OCI-LY7 (cell line): ENCODE results near the gene LY9. TPM values are rescaled to one million over a fixed set of nuclear protein-coding genes. Genes with fewer than 3 reads are reported as not detected.
"Not testable (repeated sequence)": the region's sequence is repeated elsewhere in the genome, so short reads cannot be mapped to it uniquely, and the experiment has no call there.

ENCODE experiments used
- BruUV-seq: library from RNA; stranded (reverse); fragments of 400-500 nt; replicated peaks from 2 replicates; lab custom pipeline; 2021; lab: Mats Ljungman, UMichigan
- CTCF ChIA-PET: fragments of 300-600 bp; sonication (Branson Sonifier 250); formaldehyde crosslinking; loops from one replicate; lab custom pipeline; 2022; ENCODE audit warnings: antibody characterized with exemption; ENCODE audit not compliant: unreplicated experiment; lab: Charles Lee
- POLR2A ChIA-PET: fragments of 300-600 bp; sonication (Branson Sonifier 250); formaldehyde crosslinking; loops from one replicate; lab custom pipeline; 2022; ENCODE audit warnings: antibody characterized with exemption; lab: Charles Lee
- DNase-seq: peaks from one replicate; pipeline ENCODE4 v3.0.0-alpha.2; 2015; ENCODE audit warnings: low spot score
- H2AFZ ChIP-seq: fragments of 200-600 bp; sonication (generic), shearing (Covaris generic); 2 replicates; pipeline ENCODE4 v1.6.1; 2014; ENCODE audit warnings: mild to moderate bottlenecking, antibody characterized with exemption, low read length, moderate library complexity
- H3K27ac ChIP-seq: fragments of 200-600 bp; sonication (generic); 2 replicates; pipeline ENCODE4 v1.5.1; 2014; ENCODE audit warnings: mixed run types, low read depth, mild to moderate bottlenecking, moderate library complexity, low read length, inconsistent platforms; ENCODE audit not compliant: poor library complexity, severe bottlenecking
- H3K36me3 ChIP-seq: fragments of 200-600 bp; sonication (generic); 2 replicates; pipeline ENCODE4 v1.6.1; 2014; ENCODE audit warnings: mild to moderate bottlenecking, antibody characterized with exemption, low read length, moderate library complexity, mixed read lengths; ENCODE audit not compliant: insufficient read depth
- H3K4me1 ChIP-seq: fragments of 200-600 bp; sonication (generic); 2 replicates; pipeline ENCODE4 v1.5.1; 2014; ENCODE audit warnings: mild to moderate bottlenecking, low read length; ENCODE audit not compliant: insufficient read depth, poor library complexity, severe bottlenecking
- H3K4me2 ChIP-seq: fragments of 200-600 bp; sonication (generic); 2 replicates; pipeline ENCODE4 v1.6.1; 2014; ENCODE audit warnings: mild to moderate bottlenecking, low read length
- H3K4me3 ChIP-seq: fragments of 200-600 bp; sonication (generic); 2 replicates; pipeline ENCODE4 v1.5.1; 2014; ENCODE audit warnings: mild to moderate bottlenecking, low read depth, low read length; ENCODE audit not compliant: poor library complexity, severe bottlenecking
- H3K79me2 ChIP-seq: fragments of 200-600 bp; sonication (generic); 2 replicates; pipeline ENCODE4 v1.6.1; 2016; ENCODE audit warnings: low read depth, mild to moderate bottlenecking, low read length, moderate library complexity, mixed read lengths; ENCODE audit not compliant: insufficient read depth
- H3K9me2 ChIP-seq: fragments of 200-600 bp; sonication (generic); 2 replicates; pipeline ENCODE4 v1.6.1; 2016; ENCODE audit warnings: mild to moderate bottlenecking, low read length, mixed read lengths; ENCODE audit not compliant: insufficient read depth
- H3K9me3 ChIP-seq: fragments of 200-600 bp; sonication (generic); 2 replicates; pipeline ENCODE4 v1.6.1; 2014; ENCODE audit warnings: mild to moderate bottlenecking, mixed run types, low read length, mixed read lengths
- H4K20me1 ChIP-seq: fragments of 200-600 bp; sonication (generic); 2 replicates; pipeline ENCODE4 v1.6.1; 2014; ENCODE audit warnings: mild to moderate bottlenecking, antibody characterized with exemption, low read length, moderate library complexity, mixed read lengths; ENCODE audit not compliant: insufficient read depth
- EZH2phosphoT487 ChIP-seq: fragments of 200-600 bp; sonication (generic); IDR thresholded peaks from 2 replicates; pipeline ENCODE4 v1.6.1; 2018; ENCODE audit warnings: low read depth, borderline replicate concordance, mild to moderate bottlenecking, mixed run types, antibody characterized with exemption, low read length, moderate library complexity, mixed read lengths
- intact Hi-C: fragments of 100-400 bp; cut with micrococcal nuclease; formaldehyde crosslinking; loops from one replicate; pipeline ENCODE4 v1.10.0; 2022; ENCODE audit not compliant: unreplicated experiment
- total RNA-seq, 2 experiments: library from RNA; depleted of rRNA in 1 of 2; stranded (reverse); fragments of >200 nt in 1 of 2; shearing (Covaris generic) in 1 of 2; gene quantifications; 2 replicates each; pipeline ENCODE4 v1.2.3, GENCODE V29; 2014 to 2022
- TF ChIP-seq, protein P1 (sequence below): fragments of 200-600 bp; sonication (generic); conservative IDR thresholded peaks from 2 replicates; pipeline ENCODE4 v1.5.1; 2014; ENCODE audit warnings: mild to moderate bottlenecking, antibody characterized with exemption, low read length, moderate library complexity, mixed read lengths

The LY9 gene
- total RNA-seq, 2 experiments from 2014 or later: 28.4 to 40.2 TPM

DNA sequence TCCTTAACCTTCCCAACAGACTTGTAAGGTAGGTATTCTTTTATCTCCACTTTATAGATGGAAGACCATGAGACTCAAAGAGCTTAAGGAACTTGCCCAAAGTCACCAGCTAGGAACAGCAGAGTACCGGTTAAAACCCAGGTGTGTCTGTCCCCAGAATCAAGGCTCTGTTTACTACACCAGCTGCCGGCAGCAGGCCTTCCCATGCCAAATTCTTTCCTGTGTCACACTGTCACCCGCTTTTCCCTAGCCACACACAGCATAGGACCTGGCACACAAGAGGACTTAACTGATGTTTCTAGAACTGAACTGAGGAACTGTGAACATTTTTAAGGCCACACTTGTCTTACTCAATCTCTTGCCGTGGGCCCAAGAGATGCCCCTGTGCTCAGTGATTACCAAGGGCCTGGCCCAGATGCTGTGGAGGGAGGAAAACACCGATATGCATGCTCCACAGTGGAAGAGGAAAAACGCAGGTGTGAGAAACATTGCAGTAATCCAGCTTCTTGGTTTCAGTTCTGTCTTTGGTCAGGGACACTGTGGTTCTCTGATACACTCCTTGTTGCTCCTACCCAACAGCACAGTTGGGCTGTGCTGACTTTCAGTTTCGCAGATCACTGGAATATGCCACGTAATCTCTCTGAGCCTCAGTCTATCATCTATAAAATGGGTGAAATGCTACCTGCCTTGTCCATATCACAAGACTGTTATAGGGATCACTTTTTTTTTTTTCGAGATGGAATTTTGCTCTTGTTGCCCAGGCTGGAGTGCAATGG is 13.9 kb upstream of the LY9 start:
- Histone ChIP-seq H3K4me1 (peaks cover 25% of the 10 kb centered on the region), H3K27ac (peak overlapping the region; percentile 70), H3K9me2 (no peaks in the 10 kb centered on the region), H3K4me2 (peak overlapping the region; percentile 73), H3K79me2 (no peaks in the 10 kb centered on the region), H2AFZ (peak overlapping the region; percentile 73; the same call in 1 of the 2 replicates), H3K9me3 (no peaks in the 10 kb centered on the region), H3K4me3 (peak overlapping the region; percentile 35), H4K20me1 (no peaks in the 10 kb centered on the region), H3K36me3 (no peaks in the 10 kb centered on the region)
- TF ChIP-seq EZH2phosphoT487: no peak
- TF ChIP-seq, protein P1, sequence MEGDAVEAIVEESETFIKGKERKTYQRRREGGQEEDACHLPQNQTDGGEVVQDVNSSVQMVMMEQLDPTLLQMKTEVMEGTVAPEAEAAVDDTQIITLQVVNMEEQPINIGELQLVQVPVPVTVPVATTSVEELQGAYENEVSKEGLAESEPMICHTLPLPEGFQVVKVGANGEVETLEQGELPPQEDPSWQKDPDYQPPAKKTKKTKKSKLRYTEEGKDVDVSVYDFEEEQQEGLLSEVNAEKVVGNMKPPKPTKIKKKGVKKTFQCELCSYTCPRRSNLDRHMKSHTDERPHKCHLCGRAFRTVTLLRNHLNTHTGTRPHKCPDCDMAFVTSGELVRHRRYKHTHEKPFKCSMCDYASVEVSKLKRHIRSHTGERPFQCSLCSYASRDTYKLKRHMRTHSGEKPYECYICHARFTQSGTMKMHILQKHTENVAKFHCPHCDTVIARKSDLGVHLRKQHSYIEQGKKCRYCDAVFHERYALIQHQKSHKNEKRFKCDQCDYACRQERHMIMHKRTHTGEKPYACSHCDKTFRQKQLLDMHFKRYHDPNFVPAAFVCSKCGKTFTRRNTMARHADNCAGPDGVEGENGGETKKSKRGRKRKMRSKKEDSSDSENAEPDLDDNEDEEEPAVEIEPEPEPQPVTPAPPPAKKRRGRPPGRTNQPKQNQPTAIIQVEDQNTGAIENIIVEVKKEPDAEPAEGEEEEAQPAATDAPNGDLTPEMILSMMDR: no peak
- DNase-seq: peak; percentile 84
- intact Hi-C loops: loop anchor here (1.0 to 2.0 kb wide), 2 partner anchors 14 to 55 kb away; partner anchors contain the start of gene LY9
- BruUV-seq: no TSS peak
- POLR2A ChIA-PET: interaction anchor here (0.6 to 4.2 kb wide), 9 partner anchors 8 to 106 kb away, joined by 3 to 32 read pairs (median 3); partner anchors contain the start of gene LY9
- CTCF ChIA-PET: interaction anchor here (0.8 to 3.4 kb wide), 6 partner anchors 13 to 170 kb away, joined by 3 to 16 read pairs (median 3); no protein-coding TSS in a partner anchor

DNA sequence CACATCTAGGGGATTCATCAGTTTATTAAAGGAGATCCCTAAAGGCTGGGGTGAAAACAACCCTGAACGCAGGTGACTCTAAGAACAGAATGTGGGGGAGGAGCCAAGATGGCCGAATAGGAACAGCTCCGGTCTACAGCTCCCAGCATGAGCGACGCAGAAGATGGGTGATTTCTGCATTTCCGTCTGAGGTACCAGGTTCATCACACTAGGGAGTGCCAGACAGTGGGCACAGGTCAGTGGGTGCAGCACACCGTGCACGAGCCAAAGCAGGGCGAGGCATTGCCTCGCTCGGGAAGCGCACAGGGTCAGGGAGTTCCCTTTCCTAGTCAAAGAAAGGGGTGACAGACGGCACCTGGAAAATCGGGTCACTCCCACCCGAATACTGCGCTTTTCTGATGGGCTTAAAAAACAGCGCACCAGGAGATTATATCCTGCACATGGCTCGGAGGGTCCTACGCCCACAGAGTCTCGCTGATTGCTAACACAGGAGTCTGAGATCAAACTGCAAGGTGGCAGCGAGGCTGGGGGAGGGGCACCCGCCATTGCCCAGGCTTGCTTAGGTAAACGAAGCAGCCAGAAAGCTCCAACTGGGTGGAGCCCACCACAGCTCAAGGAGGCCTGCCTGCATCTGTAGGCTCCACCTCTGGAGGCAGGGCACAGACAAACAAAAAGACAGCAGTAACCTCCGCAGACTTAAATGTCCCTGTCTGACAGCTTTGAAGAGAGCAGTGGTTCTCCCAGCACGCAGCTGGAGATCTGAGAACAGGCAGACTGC is 12.8 kb upstream of the LY9 start:
- H3K79me2 ChIP-seq, CTCF ChIA-PET, BruUV-seq, H4K20me1 ChIP-seq, H3K9me3 ChIP-seq, POLR2A ChIA-PET, DNase-seq, H3K36me3 ChIP-seq, H3K9me2 ChIP-seq: not testable (repeated sequence)
- H3K4me2 ChIP-seq: peak overlapping the region; percentile 73
- peak overlapping the region; percentile 70 for H3K27ac ChIP-seq
- H3K4me3 ChIP-seq: peak overlapping the region; percentile 35
- H3K4me1 ChIP-seq: peaks cover 25% of the 10 kb centered on the region
- H2AFZ ChIP-seq: peak overlapping the region; percentile 73; the same call in 1 of the 2 replicates
- intact Hi-C loops: loop anchor here (1.0 kb wide), 1 partner anchor 13 kb away; the partner anchor contains the start of gene LY9

DNA sequence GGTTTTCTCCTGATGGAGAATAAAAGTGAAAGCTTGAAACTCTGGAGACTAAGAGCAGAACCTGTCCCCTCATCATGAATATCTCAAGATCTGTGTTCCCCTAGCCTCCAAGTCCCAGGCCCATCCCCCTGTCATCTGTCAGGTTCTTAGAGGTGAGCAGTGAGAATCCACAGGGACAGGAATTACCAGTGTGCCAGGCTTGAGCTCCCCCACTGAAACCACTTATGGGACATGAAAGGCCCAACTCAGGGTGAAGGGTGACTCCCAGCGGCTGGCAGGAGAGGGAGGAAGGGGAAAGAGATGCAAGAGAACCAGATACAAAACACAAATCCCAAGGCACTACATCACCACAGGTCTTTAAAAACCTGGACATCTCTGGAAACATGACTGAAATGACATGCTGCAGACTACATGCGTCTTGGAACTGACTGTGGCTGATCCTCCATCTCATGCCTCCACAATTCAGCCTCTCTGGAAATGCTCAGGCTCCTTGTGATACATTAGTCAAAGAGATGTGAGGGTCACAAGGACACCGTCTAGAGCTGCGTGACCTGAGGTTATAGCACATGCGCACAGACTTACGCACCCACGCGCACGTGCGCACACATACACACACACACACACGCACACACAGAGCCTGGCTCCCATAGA is 6.8 kb upstream of the LY9 start:
- Histone ChIP-seq H3K79me2 (no peaks in the 10 kb centered on the region), H3K4me3 (no peak overlapping the region), H4K20me1 (no peaks in the 10 kb centered on the region), H3K4me1 (peaks cover 21% of the 10 kb centered on the region), H3K4me2 (peak overlapping the region; percentile 58), H3K9me2 (no peaks in the 10 kb centered on the region), H3K36me3 (no peaks in the 10 kb centered on the region), H3K27ac (peak overlapping the region; percentile 67), H2AFZ (peak overlapping the region; percentile 94), H3K9me3 (no peaks in the 10 kb centered on the region)
- BruUV-seq: no TSS peak
- TF ChIP-seq, protein P1: peak; percentile 35
- no peak for TF ChIP-seq EZH2phosphoT487
- ChIA-PET CTCF (interaction anchor here (0.7 to 1.1 kb wide), 2 partner anchors 14 to 38 kb away, joined by 3 read pairs; no protein-coding TSS in a partner anchor), POLR2A (interaction anchor here (0.5 to 1.9 kb wide), 4 partner anchors 8 to 610 kb away, joined by 3 to 8 read pairs (median 5); no protein-coding TSS in a partner anchor)
- DNase-seq: no peak
- intact Hi-C loops: no loop called here
